Measurements from ENCODE around the gene SPDYA. TPM values are rescaled to one million over a fixed set of nuclear protein-coding genes. Genes with fewer than 3 reads are reported as not detected.

The SPDYA gene
- 1.6 TPM for total RNA-seq
- polyA plus RNA-seq (ENCODE audit: insufficient read depth, low read depth, low replicate concordance), result not detected
- long read RNA-seq, donor 1, result 0 reads
- long read RNA-seq, donor 2, result 0 reads
- long read RNA-seq, donor 3, result 0 reads
- long read RNA-seq, donor 4, partial matches to known transcripts, result 0 of 30 reads
- long read RNA-seq, donor 4, other reads (novel, unspliced or antisense), result 30 of 30 reads
- long read RNA-seq, donor 5, result 0 reads
- long read RNA-seq, donor 6, result 0 reads
- long read RNA-seq, donor 7, partial matches to known transcripts, result 0 of 11 reads
- long read RNA-seq, donor 7, other reads (novel, unspliced or antisense), result 11 of 11 reads
- long read RNA-seq, donor 8, result 0 reads
- long read RNA-seq, donor 9, partial matches to known transcripts, result 8 of 8 reads
- long read RNA-seq, donor 9, other reads (novel, unspliced or antisense), result 0 of 8 reads
- long read RNA-seq, donor 10, partial matches to known transcripts, result 7 of 32 reads
- long read RNA-seq, donor 10, other reads (novel, unspliced or antisense), result 25 of 32 reads

GRCh38 chr2:28810384-28811285 is at the start of gene SPDYA:
SPDYA (plus strand) TSS chr2:28810834; CDS start chr2:28816015, 5,181 bp downstream.
- no peak for TF ChIP-seq CTCF (IDR thresholded peaks at IDR 0.05; ENCODE audit: borderline replicate concordance, extremely low read depth, insufficient read depth)
- Histone ChIP-seq H3K4me1 (ENCODE audit: control insufficient read depth in 2 of 3, insufficient read depth in 2 of 3, low read depth in 1 of 3, low read length in 3 of 3) (peaks cover 0 to 7% (median 0%) of the 10 kb centered on the region in 3 donors), H3K4me3 (ENCODE audit: low read length in 3 of 3) (peak within 1 kb of the TSS in 2 of 3 donors; percentile 39 to 59), H3K9me3 (ENCODE audit: control insufficient read depth in 2 of 3, insufficient read depth in 1 of 3, low read length in 3 of 3) (no peaks in the 10 kb centered on the region), H3K9ac (ENCODE audit: low read length in 3 of 3) (peak within 1 kb of the TSS in 1 of 3 donors; percentile 37), H3K27ac (ENCODE audit: low read depth in 2 of 2, low read length in 2 of 2) (no peak within 1 kb of the TSS), H3K27me3 (ENCODE audit: control insufficient read depth, insufficient read depth, low read length) (no peaks in the 10 kb centered on the region), H3K36me3 (ENCODE audit: control insufficient read depth in 2 of 3, insufficient read depth in 3 of 3, low read length in 3 of 3) (no peaks in the 10 kb centered on the region)
- peak; percentile 70 to 89 (median 82) for DNase-seq
- no peak for FAIRE-seq
- intact Hi-C loops (cut with DNase I), result no loop called here

- FAIRE-seq, result no peak
Measured at GRCh38 chr2:28761420-28761819, 49.2 kb upstream of the SPDYA start.

More at GRCh38 chr2:28761420-28761819, 49.2 kb upstream of the SPDYA start:
- Histone ChIP-seq H3K36me3 (ENCODE audit: control insufficient read depth in 2 of 3, insufficient read depth in 3 of 3, low read length in 3 of 3) (peaks cover 3 to 19% (median 5%) of the 10 kb centered on the region in 3 donors), H3K4me3 (ENCODE audit: low read length in 3 of 3) (no peak overlapping the region), H3K9me3 (ENCODE audit: control insufficient read depth in 2 of 3, insufficient read depth in 1 of 3, low read length in 3 of 3) (no peaks in the 10 kb centered on the region), H3K27me3 (ENCODE audit: control insufficient read depth, insufficient read depth, low read length) (no peaks in the 10 kb centered on the region), H3K4me1 (ENCODE audit: control insufficient read depth in 2 of 3, insufficient read depth in 2 of 3, low read depth in 1 of 3, low read length in 3 of 3) (peaks cover 0 to 16% (median 11%) of the 10 kb centered on the region in 3 donors), H3K27ac (ENCODE audit: low read depth in 2 of 2, low read length in 2 of 2) (no peak overlapping the region), H3K9ac (ENCODE audit: low read length in 3 of 3) (no peak overlapping the region)
- TF ChIP-seq CTCF (IDR thresholded peaks at IDR 0.05; ENCODE audit: borderline replicate concordance, extremely low read depth, insufficient read depth), result no peak
- DNase-seq, result no peak
- intact Hi-C loops (cut with DNase I), result no loop called here
